ENCODE results near the gene FXYD3.
A peak's percentile ranks its signal among the peaks of the same experiment; 100 is the strongest.

The FXYD3 gene

GRCh38 chr19:35116072-35116801 lies 614 bp downstream of the FXYD3 start:
- TF ChIP-seq Cebpa-rat (IDR thresholded peaks at IDR 0.05), result no peak
- H3K4me1 ChIP-seq, result peaks cover 31 to 53% (median 45%) of the 10 kb centered on the region in 10 experiments
- no peak overlapping the region for H3K4me3 ChIP-seq
- no peaks in the 10 kb centered on the region for H4K20me1 ChIP-seq
- no peaks in the 10 kb centered on the region for H3K9me3 ChIP-seq (replicated peaks in 1 of 11)
- no peak overlapping the region for H3K9ac ChIP-seq
- no peaks in the 10 kb centered on the region for H3K27me3 ChIP-seq
- no peaks in the 10 kb centered on the region for H3K36me3 ChIP-seq
- no peak overlapping the region for H3K4me2 ChIP-seq
- no peak overlapping the region for H3K27ac ChIP-seq

GRCh38 chr19:35117116-35117515 lies 1.5 kb downstream of the FXYD3 start:
- no peaks in the 10 kb centered on the region for H4K20me1 ChIP-seq
- no peaks in the 10 kb centered on the region for H3K9me3 ChIP-seq (replicated peaks in 1 of 11)
- no peak overlapping the region for H3K9ac ChIP-seq
- no peak for TF ChIP-seq Cebpa-rat (IDR thresholded peaks at IDR 0.05)
- H3K4me1 ChIP-seq, result peaks cover 40 to 61% (median 53%) of the 10 kb centered on the region in 10 experiments
- no peaks in the 10 kb centered on the region for H3K27me3 ChIP-seq
- H3K4me3 ChIP-seq, result no peak overlapping the region
- H3K4me2 ChIP-seq, result peak overlapping the region in 6 of 11 experiments; percentile 3 to 26 (median 12); a peak in 1 of 22 replicates
- no peak overlapping the region for H3K27ac ChIP-seq
- no peaks in the 10 kb centered on the region for H3K36me3 ChIP-seq

DNA sequence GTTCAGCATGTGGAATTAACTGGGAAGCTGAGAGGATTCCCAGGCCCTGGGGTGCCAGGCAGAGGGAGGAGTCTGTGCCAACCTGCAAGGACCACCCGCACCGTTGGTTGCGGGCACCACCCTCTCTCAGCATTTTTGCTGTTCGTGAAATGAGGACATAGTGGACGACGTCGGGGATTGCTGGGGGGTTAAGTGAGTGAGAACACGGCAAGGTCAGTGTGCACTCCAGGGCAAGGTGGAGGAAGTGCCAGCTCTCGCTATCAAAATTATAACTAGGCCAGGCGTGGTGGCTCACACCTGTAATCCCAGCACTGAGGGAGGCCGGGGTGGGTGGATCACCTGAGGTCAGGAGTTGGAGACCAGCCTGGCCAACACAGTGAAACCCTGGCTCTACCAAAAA lies 2.2 kb downstream of the FXYD3 start:
- H3K36me3 ChIP-seq, result no peaks in the 10 kb centered on the region
- no peak overlapping the region for H3K9ac ChIP-seq
- no peak overlapping the region for H3K27ac ChIP-seq
- TF ChIP-seq Cebpa-rat (IDR thresholded peaks at IDR 0.05), result no peak
- peaks cover 44 to 65% (median 57%) of the 10 kb centered on the region in 10 experiments for H3K4me1 ChIP-seq
- H3K9me3 ChIP-seq (replicated peaks in 1 of 11), result no peaks in the 10 kb centered on the region
- H4K20me1 ChIP-seq, result no peaks in the 10 kb centered on the region
- no peaks in the 10 kb centered on the region for H3K27me3 ChIP-seq
- H3K4me2 ChIP-seq, result no peak overlapping the region
- no peak overlapping the region for H3K4me3 ChIP-seq

DNA sequence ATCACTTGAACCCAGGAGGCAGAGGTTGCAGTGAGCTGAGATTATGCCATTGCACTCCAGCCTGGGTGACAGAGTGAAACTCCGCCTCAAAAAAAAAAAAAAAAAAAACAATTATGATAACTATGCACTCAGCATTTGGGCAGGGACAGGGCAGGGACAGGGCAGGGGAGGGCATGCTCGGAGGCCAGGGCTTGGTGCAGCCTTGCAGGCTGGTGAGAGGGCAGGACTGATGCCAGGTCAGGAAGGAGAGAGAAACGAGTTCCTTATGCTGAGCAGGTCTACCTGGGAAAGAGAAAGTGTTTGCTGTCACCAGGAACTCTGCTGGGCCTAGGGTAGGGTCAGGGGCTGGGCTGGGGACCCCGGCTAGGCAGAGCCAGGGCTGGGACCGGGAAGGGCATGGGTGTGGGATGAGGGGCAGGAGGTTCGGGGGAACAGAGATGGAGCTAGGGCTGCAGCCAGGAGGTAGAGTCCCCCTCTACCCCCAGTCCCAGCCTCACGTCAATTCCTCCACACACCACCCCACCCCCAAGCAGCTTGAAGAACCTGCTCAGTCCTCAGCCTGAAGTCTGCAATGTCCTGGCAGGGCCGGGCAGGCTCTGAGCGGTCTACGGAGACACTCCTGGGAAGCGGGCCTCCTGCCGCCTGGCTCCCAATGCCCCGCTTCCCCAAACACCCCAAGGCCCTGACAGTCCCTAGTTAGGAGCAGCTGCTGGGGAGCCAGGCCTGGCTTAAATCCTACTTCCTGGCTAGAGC lies 2.8 kb downstream of the FXYD3 start:
- H4K20me1 ChIP-seq, result no peaks in the 10 kb centered on the region
- no peak overlapping the region for H3K4me3 ChIP-seq
- no peaks in the 10 kb centered on the region for H3K27me3 ChIP-seq
- H3K27ac ChIP-seq, result peak overlapping the region in 2 of 11 experiments; percentile 14 to 48; a peak in 4 of 22 replicates
- TF ChIP-seq Cebpa-rat (IDR thresholded peaks at IDR 0.05), result no peak
- H3K36me3 ChIP-seq, result no peaks in the 10 kb centered on the region
- peak overlapping the region; percentile 19 to 79 (median 61); a peak in 16 of 22 replicates for H3K4me2 ChIP-seq
- no peak overlapping the region for H3K9ac ChIP-seq
- peaks cover 50 to 71% (median 63%) of the 10 kb centered on the region in 10 experiments for H3K4me1 ChIP-seq
- no peaks in the 10 kb centered on the region for H3K9me3 ChIP-seq (replicated peaks in 1 of 11)

DNA sequence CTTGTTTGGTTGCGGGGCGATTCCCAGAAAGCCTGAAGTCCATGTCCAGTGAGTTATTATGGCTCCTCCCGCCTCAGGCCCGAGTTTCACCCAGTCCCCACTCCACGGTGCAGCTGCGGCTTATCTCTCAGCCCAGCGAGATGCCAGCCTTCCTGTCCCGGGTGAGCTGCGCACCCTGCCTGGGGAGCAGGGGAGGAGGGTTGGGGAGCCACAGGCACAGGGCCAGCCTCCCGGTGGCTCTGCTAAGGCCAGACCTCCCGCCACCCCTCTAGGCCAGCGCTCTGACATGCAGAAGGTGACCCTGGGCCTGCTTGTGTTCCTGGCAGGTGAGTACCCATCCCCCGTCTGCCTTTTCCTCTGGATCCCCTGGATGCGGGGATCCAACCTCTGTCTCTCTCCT lies 3.5 kb downstream of the FXYD3 start:
- Histone ChIP-seq H3K36me3 (no peaks in the 10 kb centered on the region), H3K27ac (peak overlapping the region in 2 of 11 experiments; percentile 14 to 48; a peak in 4 of 22 replicates), H3K4me3 (no peak overlapping the region), H3K9ac (no peak overlapping the region), H3K4me2 (peak overlapping the region; percentile 19 to 79 (median 61); a peak in 18 of 22 replicates), H3K9me3 (replicated peaks in 1 of 11) (no peaks in the 10 kb centered on the region), H3K4me1 (peaks cover 57 to 76% (median 70%) of the 10 kb centered on the region in 10 experiments), H3K27me3 (no peaks in the 10 kb centered on the region; a peak in 1 of 22 replicates), H4K20me1 (no peaks in the 10 kb centered on the region)
- TF ChIP-seq Cebpa-rat (IDR thresholded peaks at IDR 0.05), result no peak

DNA sequence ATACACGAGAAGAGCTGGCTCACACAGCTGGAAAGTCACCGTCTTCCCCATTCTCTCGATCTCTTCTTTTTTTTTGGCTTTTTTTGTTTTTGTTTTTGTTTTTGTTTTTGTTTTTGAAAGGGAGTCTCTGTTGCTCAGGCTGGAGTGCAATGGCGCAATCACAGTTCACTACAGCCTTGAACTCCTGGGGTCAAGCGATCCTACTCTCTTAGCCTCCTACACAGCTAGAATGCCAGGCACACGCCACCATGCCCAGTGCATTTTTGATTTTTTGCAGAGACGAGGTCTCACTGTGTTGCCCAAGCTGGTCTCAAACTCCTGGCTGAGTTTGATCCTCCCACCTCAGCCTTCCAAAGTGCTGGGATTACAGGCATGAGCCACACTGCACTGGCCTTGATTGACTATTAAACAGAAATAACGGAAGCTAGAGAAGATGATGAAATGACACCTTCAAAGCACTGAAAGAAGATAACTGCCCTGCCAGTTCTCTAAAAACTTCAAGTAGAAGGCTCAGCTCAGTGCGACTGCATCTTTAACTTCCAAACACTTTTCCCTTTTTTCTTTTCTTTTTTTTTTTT lies 4.0 kb downstream of the FXYD3 start:
- no peaks in the 10 kb centered on the region for H3K9me3 ChIP-seq (replicated peaks in 1 of 11)
- no peak overlapping the region for H3K4me3 ChIP-seq
- TF ChIP-seq Cebpa-rat (IDR thresholded peaks at IDR 0.05), result no peak
- peaks cover 57 to 76% (median 70%) of the 10 kb centered on the region in 10 experiments for H3K4me1 ChIP-seq
- H4K20me1 ChIP-seq, result no peaks in the 10 kb centered on the region
- H3K27me3 ChIP-seq, result no peaks in the 10 kb centered on the region; a peak in 1 of 22 replicates
- no peak overlapping the region for H3K9ac ChIP-seq
- peak overlapping the region; percentile 31 to 91 (median 71); a peak in 19 of 22 replicates for H3K4me2 ChIP-seq
- H3K36me3 ChIP-seq, result no peaks in the 10 kb centered on the region
- H3K27ac ChIP-seq, result peak overlapping the region in 6 of 11 experiments; percentile 11 to 57 (median 44); a peak in 6 of 22 replicates

DNA sequence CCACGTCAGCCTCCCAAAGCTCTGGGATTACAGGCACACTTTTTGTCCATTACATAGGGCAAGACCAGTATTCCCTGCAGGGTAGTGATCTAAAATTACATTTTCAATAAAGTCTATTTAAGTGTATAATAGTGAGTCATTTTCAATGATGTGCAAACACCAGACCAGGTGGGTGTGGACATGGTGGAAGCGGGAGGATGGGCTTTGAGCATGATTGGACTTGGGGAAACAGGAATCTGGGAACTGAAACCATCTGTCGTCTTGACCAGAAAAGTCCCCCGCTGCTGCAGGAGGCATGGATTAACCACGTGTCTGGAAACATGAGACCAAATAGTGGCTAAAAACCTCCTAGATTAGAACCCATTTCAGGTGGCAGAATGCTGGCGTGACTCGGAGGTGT lies 4.9 kb downstream of the FXYD3 start:
- H3K4me3 ChIP-seq, result no peak overlapping the region
- peaks cover 59 to 79% (median 72%) of the 10 kb centered on the region in 10 experiments for H3K4me1 ChIP-seq
- H3K27me3 ChIP-seq, result no peaks in the 10 kb centered on the region; a peak in 1 of 22 replicates
- TF ChIP-seq Cebpa-rat (IDR thresholded peaks at IDR 0.05), result no peak
- H3K9me3 ChIP-seq (replicated peaks in 1 of 11), result no peaks in the 10 kb centered on the region
- peak overlapping the region; percentile 31 to 91 (median 71) for H3K4me2 ChIP-seq
- peak overlapping the region in 7 of 11 experiments; percentile 27 to 57 (median 41); a peak in 13 of 22 replicates for H3K27ac ChIP-seq
- H3K9ac ChIP-seq, result 0 out of 22 replicates have a peak overlapping the region, but pooled peaks of 1 of the 11 experiments have one; percentile 27
- no peaks in the 10 kb centered on the region for H3K36me3 ChIP-seq
- H4K20me1 ChIP-seq, result no peaks in the 10 kb centered on the region

DNA sequence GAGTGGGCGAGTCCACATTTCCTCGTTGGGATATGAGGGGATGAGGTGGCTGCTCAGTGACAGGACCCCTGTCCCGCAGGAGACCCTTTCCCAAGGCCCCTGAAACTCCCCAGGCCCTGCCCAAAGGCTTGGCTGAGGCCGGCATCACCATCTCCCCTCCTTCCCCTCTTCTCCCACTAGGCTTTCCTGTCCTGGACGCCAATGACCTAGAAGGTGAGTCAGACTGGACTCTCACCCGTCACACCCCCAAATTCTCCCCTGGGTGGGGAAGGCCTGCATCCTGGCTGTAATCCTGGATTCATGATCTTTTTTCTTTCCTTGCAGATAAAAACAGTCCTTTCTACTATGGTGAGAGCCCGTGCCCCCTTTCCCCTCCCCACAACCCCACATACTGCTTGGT lies 5.3 kb downstream of the FXYD3 start:
- 0 out of 22 replicates have a peak overlapping the region, but pooled peaks of 1 of the 11 experiments have one; percentile 27 for H3K9ac ChIP-seq
- H3K27me3 ChIP-seq, result no peaks in the 10 kb centered on the region; a peak in 1 of 22 replicates
- H3K36me3 ChIP-seq, result no peaks in the 10 kb centered on the region
- H4K20me1 ChIP-seq, result no peaks in the 10 kb centered on the region
- H3K4me2 ChIP-seq, result peak overlapping the region; percentile 31 to 91 (median 71)
- H3K4me1 ChIP-seq, result peaks cover 59 to 83% (median 75%) of the 10 kb centered on the region in 10 experiments
- no peaks in the 10 kb centered on the region for H3K9me3 ChIP-seq (replicated peaks in 1 of 11)
- no peak for TF ChIP-seq Cebpa-rat (IDR thresholded peaks at IDR 0.05)
- no peak overlapping the region for H3K4me3 ChIP-seq
- peak overlapping the region in 6 of 11 experiments; percentile 17 to 54 (median 35); a peak in 12 of 22 replicates for H3K27ac ChIP-seq

Measured in BLaER1 treated with 17β-estradiol and CSF1 and Interleukin-3, amounts not matched to agents 10 nM and 100 nM (cell line).